K562 (cell line): ENCODE data around the gene ME3. TPM values are rescaled to one million over a fixed set of nuclear protein-coding genes. Genes with fewer than 3 reads are reported as not detected.

Experiments used
- ATAC-seq: fragments of 200-7000 bp; cut with Tn5 transposase; 3 replicates; pipeline ENCODE4 v1.9.1; 2020; ENCODE audit warnings: moderate library complexity
- BruUV-seq: library from RNA; stranded (reverse); fragments of 400-500 nt; replicated peaks from 2 replicates; lab custom pipeline; 2021; lab: Mats Ljungman, UMichigan
- CTCF ChIA-PET: fragments of 300-600 bp; formaldehyde crosslinking; extraction: SDS; loops from one replicate; lab custom pipeline; 2021; ENCODE audit warnings: low intra/inter-chr PET ratio; lab: Yijun Ruan, JAX
- POLR2A ChIA-PET: fragments of 300-600, 350-650 bp; sonication (Branson Sonifier 250); formaldehyde crosslinking; extraction: SDS; loops from one replicate; lab custom pipeline; 2021; ENCODE audit warnings: antibody characterized with exemption, inconsistent platforms; lab: Yijun Ruan, JAX
- DNase-seq, 4 experiments: peaks; one replicate each; pipeline versions ENCODE4 v3.0.0 to v3.0.0-alpha.2; 2011 to 2018; ENCODE audit warnings: low spot score in 3 of 4, mixed read lengths in 3 of 4; ENCODE audit errors: extremely low read depth in 1 of 4
- FAIRE-seq: peaks from 2 replicates; lab custom pipeline; 2011; peaks lifted over from hg19 to GRCh38; lab: Jason Lieb, UNC
- H2AFZ ChIP-seq: 2 replicates; pipeline ENCODE4 v1.6.0; 2011; ENCODE audit warnings: low read depth, low read length, control low read depth, inconsistent platforms
- H3K27ac ChIP-seq: fragments of 200-600 bp; 3 replicates; pipeline ENCODE4 v1.8.0; 2011; ENCODE audit warnings: low read depth, mild to moderate bottlenecking, control low read depth, inconsistent platforms, low read length, moderate library complexity, mixed read lengths; ENCODE audit errors: extremely low read depth
- H3K27me3 ChIP-seq, 2 experiments: fragments of 300-600 bp in 1 of 2; 2 replicates in 1 of 2; 3 replicates in 1 of 2; pipeline versions ENCODE4 v1.6.0 to v1.8.0; 2011; ENCODE audit warnings: inconsistent platforms in 2 of 2, low read length in 2 of 2, mild to moderate bottlenecking in 1 of 2, mixed read lengths in 1 of 2, moderate library complexity in 1 of 2; ENCODE audit not compliant: control insufficient read depth in 2 of 2, insufficient read depth in 2 of 2
- H3K36me3 ChIP-seq: fragments of 300-600 bp; 3 replicates; pipeline ENCODE4 v1.8.0; 2011; ENCODE audit warnings: mild to moderate bottlenecking, low read length, inconsistent platforms; ENCODE audit not compliant: control insufficient read depth, insufficient read depth
- H3K4me1 ChIP-seq, 2 experiments: fragments of 200-600 bp in 1 of 2; replicated peaks in 1 of 2; 2 replicates in 1 of 2; 3 replicates in 1 of 2; pipeline versions ENCODE4 v1.5.1 to v1.8.0; 2011; ENCODE audit warnings: inconsistent platforms in 2 of 2, low read length in 2 of 2, mild to moderate bottlenecking in 1 of 2, mixed read lengths in 1 of 2, moderate library complexity in 1 of 2; ENCODE audit not compliant: control insufficient read depth in 2 of 2, insufficient read depth in 2 of 2
- H3K4me2 ChIP-seq: 2 replicates; pipeline ENCODE4 v1.6.1; 2011; ENCODE audit warnings: low read length, control low read depth, inconsistent platforms, mixed read lengths; ENCODE audit not compliant: insufficient read depth
- H3K4me3 ChIP-seq: fragments of 200-600 bp; sonication (generic), shearing (Covaris generic); 2 replicates; pipeline ENCODE4 v1.5.1; 2016; ENCODE audit warnings: control low read depth, inconsistent platforms
- H3K79me2 ChIP-seq: fragments of 200-600 bp; 3 replicates; pipeline ENCODE4 v1.8.0; 2011; ENCODE audit warnings: low read length, inconsistent platforms; ENCODE audit not compliant: control insufficient read depth, insufficient read depth
- H3K9ac ChIP-seq, 2 experiments: 2 replicates each; pipeline versions ENCODE4 v1.6.0 to v1.6.1; 2011; ENCODE audit warnings: low read depth in 2 of 2, low read length in 2 of 2, control low read depth in 1 of 2, inconsistent platforms in 1 of 2, mild to moderate bottlenecking in 1 of 2, mixed read lengths in 1 of 2; ENCODE audit not compliant: insufficient read depth in 1 of 2
- H3K9me1 ChIP-seq: one replicate; pipeline ENCODE4 v1.6.0; 2011; ENCODE audit warnings: inconsistent platforms, mild to moderate bottlenecking, low read length, moderate library complexity; ENCODE audit not compliant: control insufficient read depth, insufficient read depth
- H3K9me3 ChIP-seq: replicated peaks from 2 replicates; pipeline ENCODE4 v1.5.1; 2011; ENCODE audit warnings: low read depth, low read length, inconsistent platforms; ENCODE audit not compliant: control insufficient read depth, insufficient read depth
- H4K20me1 ChIP-seq: replicated peaks from 2 replicates; pipeline ENCODE4 v1.6.1; 2011; ENCODE audit warnings: low read length, inconsistent platforms, mixed read lengths; ENCODE audit not compliant: control insufficient read depth, insufficient read depth
- PBX2 ChIP-seq, 2 experiments: IDR thresholded peaks in 1 of 2; conservative IDR thresholded peaks in 1 of 2; 2 replicates each; pipeline ENCODE4 v1.6.1; 2016; ENCODE audit warnings: low read depth in 2 of 2, mild to moderate bottlenecking in 1 of 2, missing compliant biosample characterization in 1 of 2, missing genetic modification characterization in 1 of 2, moderate library complexity in 1 of 2
- RNF2 ChIP-seq: sonication (generic); IDR thresholded peaks from 2 replicates; pipeline ENCODE4 v1.6.1; 2016
- ZNF121 ChIP-seq: sonication (generic); formaldehyde crosslinking; conservative IDR thresholded peaks from 2 replicates; pipeline ENCODE4 v1.8.0; 2022; ENCODE audit warnings: missing genetic modification reagents
- ZNF318 ChIP-seq, 2 experiments: fragments of 450-650 bp; IDR thresholded peaks; 2 replicates each; pipeline ENCODE4 v1.6.1; 2016; ENCODE audit warnings: mild to moderate bottlenecking in 2 of 2, borderline replicate concordance in 1 of 2, low read depth in 1 of 2, moderate library complexity in 1 of 2
- ZNF584 ChIP-seq: fragments of 200-800 bp; sonication (Bioruptor generic); IDR thresholded peaks from 2 replicates; pipeline ENCODE4 v1.6.1; 2016; ENCODE audit warnings: low read depth, mild to moderate bottlenecking, missing genetic modification characterization, missing compliant biosample characterization
- ZNF695 ChIP-seq: fragments of 450-650 bp; formaldehyde crosslinking; IDR thresholded peaks from 2 replicates; pipeline ENCODE4 v1.4.0; 2020; ENCODE audit warnings: mild to moderate bottlenecking, moderate library complexity
- WGBS: fragments of 100-300 bp; shearing (Covaris generic); methylation state at CpG from one replicate; pipeline ENCODE4 v1.1.6; 2016; ENCODE audit warnings: low coverage, mixed read lengths; ENCODE audit not compliant: insufficient coverage; ENCODE audit errors: missing lambda C conversion rate; 5-methylcytosine and 5-hydroxymethylcytosine counted together
- in situ Hi-C: fragments of 300-500 bp; cut with MboI; formaldehyde crosslinking; loops from 4 replicates; pipeline ENCODE4 v1.15.0; 2018; ENCODE audit warnings: inconsistent platforms, mixed read lengths
- intact Hi-C: fragments of 100-400 bp; cut with micrococcal nuclease; formaldehyde crosslinking; loops from 2 replicates; pipeline ENCODE4 v1.14.2; 2022
- polyA plus RNA-seq, 8 experiments: library from polyadenylated mRNA; depleted of rRNA in 4 of 8; stranded (reverse) in 5 of 8; unstranded in 3 of 8; fragments of >200 nt; fragmentation: Nextera tagmentation in 2 of 8; fragmentation: Illumina TruSeq in 1 of 8; extraction: Ambion mirVana in 2 of 8; extraction: Trizol in 1 of 8; gene quantifications; 2 replicates each; pipeline versions ENCODE4 v1.2.1 to v1.2.3, GENCODE V29; 2011 to 2014; ENCODE audit warnings: inconsistent platforms in 1 of 8, missing spikeins in 1 of 8
- total RNA-seq, 7 experiments: library from RNA; depleted of rRNA in 6 of 7; stranded (reverse); fragments of >200 nt in 6 of 7; fragmentation: Illumina TruSeq in 2 of 7; extraction: Trizol in 2 of 7; gene quantifications; 2 replicates each; pipeline versions ENCODE4 v1.2.1 to v1.2.3, GENCODE V29; 2011 to 2021; ENCODE audit warnings: low replicate concordance in 1 of 7

ME3 gene
- total and polyA plus RNA-seq, 9 of the 15 experiments (the other 6 are each of a cell fraction or from before 2014, with no cell fraction given), result not detected

DNA sequence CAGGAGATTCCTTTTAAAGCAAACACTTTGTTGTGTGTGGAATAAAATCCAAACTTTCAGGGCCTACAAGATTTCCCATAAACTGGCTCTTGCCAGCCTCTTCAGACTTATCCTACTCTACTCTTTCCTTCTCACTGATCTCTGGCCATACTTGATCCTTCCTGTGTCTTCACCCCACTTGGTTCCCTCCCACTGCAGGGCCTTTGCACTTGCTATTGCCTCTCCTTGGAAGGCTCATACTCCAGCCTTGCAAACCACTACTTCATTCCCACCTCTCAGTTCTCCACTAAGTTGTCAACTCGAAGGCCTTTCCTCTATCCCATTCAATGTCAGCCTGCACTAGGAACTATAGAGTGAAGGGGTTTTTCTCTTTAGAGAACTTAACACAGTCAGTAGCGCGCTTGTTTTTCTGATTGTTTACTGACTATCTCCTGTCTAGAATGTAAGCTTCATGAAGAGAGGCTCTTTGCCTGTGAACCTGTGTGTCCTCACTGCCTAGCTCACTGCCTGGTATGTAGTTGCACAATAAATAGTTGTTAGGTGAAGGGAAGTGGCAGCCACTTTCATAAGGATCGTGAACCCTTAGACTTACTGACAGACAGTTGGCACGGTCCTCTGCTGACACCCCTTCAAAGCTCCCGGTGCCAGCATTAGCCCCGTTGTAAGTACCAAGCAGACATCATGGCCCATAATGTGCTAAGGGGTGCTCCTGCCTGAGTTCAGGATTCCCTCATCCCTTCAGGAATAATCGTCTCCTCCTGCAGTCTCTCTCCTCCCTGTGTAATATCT is 833 bp upstream of the ME3 start:
- no peak for ATAC-seq
- intact Hi-C loops, result no loop called here
- WGBS, result 13% methylated on average over 8 of the region's 8 CpGs
- TF ChIP-seq ZNF584 (CRISPR knock-in tag), result no peak
- no peak for TF ChIP-seq ZNF695
- TF ChIP-seq ZNF318 (IDR thresholded peaks at IDR 0.05; ENCODE audit: borderline replicate concordance in 1 of 2, low read depth in 1 of 2), result no peak
- no peak for TF ChIP-seq ZNF121 (CRISPR knock-in tag)
- TF ChIP-seq RNF2, result no peak
- no peak for TF ChIP-seq PBX2 (CRISPR knock-in tag; IDR thresholded peaks at IDR 0.05; ENCODE audit: low read depth)
- no peak for TF ChIP-seq PBX2 (tag; conservative IDR thresholded peaks at IDR 0.05; ENCODE audit: low read depth)

More for the DNA sequence above, 833 bp upstream of the ME3 start:
- CTCF ChIA-PET, result no interaction called here
- H2AFZ ChIP-seq, result no peak overlapping the region
- H3K9me1 ChIP-seq, result no peaks in the 10 kb centered on the region
- peaks cover 22 to 39% of the 10 kb centered on the region in 2 experiments for H3K27me3 ChIP-seq
- H3K9me3 ChIP-seq, result no peaks in the 10 kb centered on the region
- H4K20me1 ChIP-seq, result no peaks in the 10 kb centered on the region; the same call in 1 of the 2 replicates
- H3K36me3 ChIP-seq, result no peaks in the 10 kb centered on the region
- POLR2A ChIA-PET, result no interaction called here
- no peak overlapping the region for H3K4me2 ChIP-seq
- H3K4me1 ChIP-seq, result peaks cover 0 to 10% of the 10 kb centered on the region in 2 experiments; a peak in 1 of 5 replicates
- H3K4me3 ChIP-seq, result no peak overlapping the region
- no TSS peak for BruUV-seq
- DNase-seq (no peak), FAIRE-seq (no peak)
- no peaks in the 10 kb centered on the region for H3K79me2 ChIP-seq
- no peak overlapping the region for H3K27ac ChIP-seq
- no peak overlapping the region for H3K9ac ChIP-seq
- in situ Hi-C loops, result no loop called here
